SK-N-SH treated with all-trans-retinoic acid at 6 μM for 48 hours (cell line): ENCODE data around the gene RBM24.

Source experiments
- ATAC-seq: fragments of 200-7000 bp; cut with Tn5 transposase; 3 replicates; pipeline ENCODE4 v1.9.1; 2020; ENCODE audit warnings: mild to moderate bottlenecking, moderate library complexity
- ARNTL ChIP-seq: fragments of 450-650 bp; formaldehyde crosslinking; IDR thresholded peaks from 2 replicates; pipeline ENCODE4 v1.5.0; 2020; ENCODE audit warnings: low read depth, mild to moderate bottlenecking, moderate library complexity, borderline replicate concordance
- BACH2 ChIP-seq: fragments of 250-450 bp; sonication (Bioruptor Pico); IDR thresholded peaks from 2 replicates; pipeline ENCODE4 v1.9.0; 2021; ENCODE audit warnings: mild to moderate bottlenecking, borderline replicate concordance
- ESRRG ChIP-seq: fragments of 250-450 bp; sonication (Bioruptor Pico); IDR thresholded peaks from 2 replicates; pipeline ENCODE4 v1.6.1; 2021; ENCODE audit warnings: mild to moderate bottlenecking
- GLIS3 ChIP-seq: fragments of 250-450 bp; sonication (Bioruptor Pico); IDR thresholded peaks from 2 replicates; pipeline ENCODE4 v1.5.0; 2020; ENCODE audit warnings: mild to moderate bottlenecking, moderate library complexity
- ISL1 ChIP-seq: fragments of 250-450 bp; sonication (Bioruptor Pico); IDR thresholded peaks from 2 replicates; pipeline ENCODE4 v2.1.2; 2022; ENCODE audit warnings: mild to moderate bottlenecking, moderate library complexity
- OSR1 ChIP-seq: fragments of 250-450 bp; sonication (Bioruptor Pico); IDR thresholded peaks from 2 replicates; pipeline ENCODE4 v1.8.0; 2022; ENCODE audit warnings: moderate library complexity, mild to moderate bottlenecking, inconsistent platforms
- PPARA ChIP-seq: fragments of 250-450 bp; sonication (Bioruptor Pico); IDR thresholded peaks from 2 replicates; pipeline ENCODE4 v1.5.0; 2020; ENCODE audit warnings: mild to moderate bottlenecking, borderline replicate concordance
- RARB ChIP-seq: fragments of 250-450 bp; sonication (Bioruptor Pico); IDR thresholded peaks from 2 replicates; pipeline ENCODE4 v1.8.0; 2021; ENCODE audit warnings: mild to moderate bottlenecking, moderate library complexity
- SNAI2 ChIP-seq: fragments of 250-450 bp; sonication (Bioruptor Pico); IDR thresholded peaks from 2 replicates; pipeline ENCODE4 v1.5.0; 2020; ENCODE audit warnings: mild to moderate bottlenecking, moderate library complexity
- TCF4 ChIP-seq: fragments of 250-450 bp; sonication (Bioruptor Pico); IDR thresholded peaks from 2 replicates; pipeline ENCODE4 v1.8.0; 2021; ENCODE audit warnings: mild to moderate bottlenecking, moderate library complexity, borderline replicate concordance
- TOX ChIP-seq: fragments of 250-450 bp; sonication (Bioruptor Pico); IDR thresholded peaks from 2 replicates; pipeline ENCODE4 v1.8.0; 2021; ENCODE audit warnings: mild to moderate bottlenecking, moderate library complexity, borderline replicate concordance
- ZC3H10 ChIP-seq: fragments of 250-450 bp; sonication (Bioruptor Pico); IDR thresholded peaks from 2 replicates; pipeline ENCODE4 v1.5.1; 2021; ENCODE audit warnings: mild to moderate bottlenecking, moderate library complexity
- ZFP3 ChIP-seq: fragments of 250-450 bp; sonication (Bioruptor Pico); IDR thresholded peaks from 2 replicates; pipeline ENCODE4 v1.5.0; 2020; ENCODE audit warnings: mild to moderate bottlenecking, moderate library complexity
- ZFP30 ChIP-seq: fragments of 450-650 bp; formaldehyde crosslinking; IDR thresholded peaks from 2 replicates; pipeline ENCODE4 v1.5.0; 2022; ENCODE audit warnings: mild to moderate bottlenecking, moderate library complexity
- ZNF565 ChIP-seq: fragments of 450-650 bp; formaldehyde crosslinking; conservative IDR thresholded peaks from 2 replicates; pipeline ENCODE4 v1.5.0; 2020; ENCODE audit warnings: low read depth, mild to moderate bottlenecking, moderate library complexity
- ZNF70 ChIP-seq: fragments of 450-650 bp; formaldehyde crosslinking; IDR thresholded peaks from 2 replicates; pipeline ENCODE4 v1.5.0; 2020; ENCODE audit warnings: mild to moderate bottlenecking, moderate library complexity
- ZNF8 ChIP-seq: fragments of 450-650 bp; formaldehyde crosslinking; IDR thresholded peaks from 2 replicates; pipeline ENCODE4 v1.5.0; 2020; ENCODE audit warnings: mild to moderate bottlenecking, moderate library complexity
- TF ChIP-seq, protein P1 (sequence below): fragments of 250-450 bp; sonication (Bioruptor Pico); IDR thresholded peaks from 2 replicates; pipeline ENCODE4 v1.5.0; 2020; ENCODE audit warnings: mild to moderate bottlenecking, moderate library complexity
- TF ChIP-seq, protein P2 (sequence below): fragments of 250-450 bp; sonication (Bioruptor Pico); IDR thresholded peaks from 2 replicates; pipeline ENCODE4 v1.8.0; 2020; ENCODE audit warnings: mild to moderate bottlenecking, moderate library complexity, borderline replicate concordance
- TF ChIP-seq, protein P3 (sequence below): fragments of 250-450 bp; sonication (Bioruptor Pico); IDR thresholded peaks from 2 replicates; pipeline ENCODE4 v1.5.1; 2021; ENCODE audit warnings: mild to moderate bottlenecking, moderate library complexity
- TF ChIP-seq, protein P4 (sequence below): fragments of 250-450 bp; sonication (Bioruptor Pico); IDR thresholded peaks from 2 replicates; pipeline ENCODE4 v1.8.0; 2021; ENCODE audit warnings: low read depth, mild to moderate bottlenecking, moderate library complexity, borderline replicate concordance

RBM24 gene

DNA sequence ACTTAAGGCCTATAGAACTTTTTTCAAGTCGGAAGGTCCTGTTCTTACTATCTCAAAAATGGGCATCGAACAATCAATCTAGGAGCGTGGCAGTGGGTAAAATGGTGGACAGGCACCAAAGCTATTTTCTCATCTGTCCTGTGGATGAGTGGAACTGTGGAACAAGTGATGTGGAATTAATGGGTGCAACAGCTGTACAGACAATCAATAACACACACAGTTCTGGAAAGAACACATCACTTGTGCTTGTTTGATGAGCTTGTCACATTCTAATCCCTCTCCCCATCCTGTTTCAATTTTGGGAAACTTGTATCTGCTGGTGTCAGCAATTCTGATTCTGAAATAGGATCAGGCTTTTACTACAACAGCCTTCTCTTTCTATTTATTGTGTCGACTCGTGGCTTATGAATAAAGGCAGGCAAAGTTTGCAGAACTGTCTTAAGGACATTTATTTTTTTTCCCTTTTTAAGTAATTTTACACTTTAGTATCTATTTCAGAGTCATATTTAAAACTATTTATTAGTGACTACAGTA, 11.5 kb downstream of the RBM24 start:
- no peak for ATAC-seq

DNA sequence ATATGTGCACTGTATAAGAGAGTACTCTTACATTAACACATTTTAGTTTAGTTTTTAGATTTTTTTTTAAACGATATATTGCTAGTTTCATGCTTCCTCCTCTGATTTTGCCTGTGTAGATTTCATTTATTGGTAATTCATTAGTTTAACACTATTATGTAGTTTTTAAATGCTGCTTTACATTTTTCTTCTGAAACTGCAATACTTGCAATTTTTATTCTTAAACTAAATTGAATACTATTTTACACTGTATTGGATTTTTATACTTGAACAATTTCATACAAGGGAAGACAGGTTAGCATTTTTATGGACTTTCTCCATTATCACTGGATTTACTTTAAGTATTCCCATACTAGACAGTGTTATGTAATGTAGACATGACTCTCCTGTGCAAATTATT, 12.2 kb downstream of the RBM24 start:
- TF ChIP-seq RARB (no peak), OSR1 (no peak), ZNF565 (CRISPR knock-in tag) (no peak), ARNTL (CRISPR knock-in tag) (no peak), ISL1 (CRISPR knock-in tag) (no peak), TCF4 (CRISPR knock-in tag) (no peak), BACH2 (CRISPR knock-in tag) (no peak)
- TF ChIP-seq, protein P1, sequence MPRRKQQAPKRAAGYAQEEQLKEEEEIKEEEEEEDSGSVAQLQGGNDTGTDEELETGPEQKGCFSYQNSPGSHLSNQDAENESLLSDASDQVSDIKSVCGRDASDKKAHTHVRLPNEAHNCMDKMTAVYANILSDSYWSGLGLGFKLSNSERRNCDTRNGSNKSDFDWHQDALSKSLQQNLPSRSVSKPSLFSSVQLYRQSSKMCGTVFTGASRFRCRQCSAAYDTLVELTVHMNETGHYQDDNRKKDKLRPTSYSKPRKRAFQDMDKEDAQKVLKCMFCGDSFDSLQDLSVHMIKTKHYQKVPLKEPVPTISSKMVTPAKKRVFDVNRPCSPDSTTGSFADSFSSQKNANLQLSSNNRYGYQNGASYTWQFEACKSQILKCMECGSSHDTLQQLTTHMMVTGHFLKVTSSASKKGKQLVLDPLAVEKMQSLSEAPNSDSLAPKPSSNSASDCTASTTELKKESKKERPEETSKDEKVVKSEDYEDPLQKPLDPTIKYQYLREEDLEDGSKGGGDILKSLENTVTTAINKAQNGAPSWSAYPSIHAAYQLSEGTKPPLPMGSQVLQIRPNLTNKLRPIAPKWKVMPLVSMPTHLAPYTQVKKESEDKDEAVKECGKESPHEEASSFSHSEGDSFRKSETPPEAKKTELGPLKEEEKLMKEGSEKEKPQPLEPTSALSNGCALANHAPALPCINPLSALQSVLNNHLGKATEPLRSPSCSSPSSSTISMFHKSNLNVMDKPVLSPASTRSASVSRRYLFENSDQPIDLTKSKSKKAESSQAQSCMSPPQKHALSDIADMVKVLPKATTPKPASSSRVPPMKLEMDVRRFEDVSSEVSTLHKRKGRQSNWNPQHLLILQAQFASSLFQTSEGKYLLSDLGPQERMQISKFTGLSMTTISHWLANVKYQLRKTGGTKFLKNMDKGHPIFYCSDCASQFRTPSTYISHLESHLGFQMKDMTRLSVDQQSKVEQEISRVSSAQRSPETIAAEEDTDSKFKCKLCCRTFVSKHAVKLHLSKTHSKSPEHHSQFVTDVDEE: no peak
- TF ChIP-seq, protein P2, sequence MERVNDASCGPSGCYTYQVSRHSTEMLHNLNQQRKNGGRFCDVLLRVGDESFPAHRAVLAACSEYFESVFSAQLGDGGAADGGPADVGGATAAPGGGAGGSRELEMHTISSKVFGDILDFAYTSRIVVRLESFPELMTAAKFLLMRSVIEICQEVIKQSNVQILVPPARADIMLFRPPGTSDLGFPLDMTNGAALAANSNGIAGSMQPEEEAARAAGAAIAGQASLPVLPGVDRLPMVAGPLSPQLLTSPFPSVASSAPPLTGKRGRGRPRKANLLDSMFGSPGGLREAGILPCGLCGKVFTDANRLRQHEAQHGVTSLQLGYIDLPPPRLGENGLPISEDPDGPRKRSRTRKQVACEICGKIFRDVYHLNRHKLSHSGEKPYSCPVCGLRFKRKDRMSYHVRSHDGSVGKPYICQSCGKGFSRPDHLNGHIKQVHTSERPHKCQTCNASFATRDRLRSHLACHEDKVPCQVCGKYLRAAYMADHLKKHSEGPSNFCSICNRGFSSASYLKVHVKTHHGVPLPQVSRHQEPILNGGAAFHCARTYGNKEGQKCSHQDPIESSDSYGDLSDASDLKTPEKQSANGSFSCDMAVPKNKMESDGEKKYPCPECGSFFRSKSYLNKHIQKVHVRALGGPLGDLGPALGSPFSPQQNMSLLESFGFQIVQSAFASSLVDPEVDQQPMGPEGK (CRISPR knock-in tag): no peak
- no peak for ATAC-seq

More for the DNA sequence above, 11.5 kb downstream of the RBM24 start:
- no peak for TF ChIP-seq ISL1 (CRISPR knock-in tag)
- TF ChIP-seq ZNF8 (CRISPR knock-in tag): no peak
- no peak for TF ChIP-seq TOX (CRISPR knock-in tag)
- no peak for TF ChIP-seq ESRRG
- TF ChIP-seq, protein P2 (CRISPR knock-in tag): no peak
- TF ChIP-seq ZC3H10 (CRISPR knock-in tag): no peak
- TF ChIP-seq, protein P3, sequence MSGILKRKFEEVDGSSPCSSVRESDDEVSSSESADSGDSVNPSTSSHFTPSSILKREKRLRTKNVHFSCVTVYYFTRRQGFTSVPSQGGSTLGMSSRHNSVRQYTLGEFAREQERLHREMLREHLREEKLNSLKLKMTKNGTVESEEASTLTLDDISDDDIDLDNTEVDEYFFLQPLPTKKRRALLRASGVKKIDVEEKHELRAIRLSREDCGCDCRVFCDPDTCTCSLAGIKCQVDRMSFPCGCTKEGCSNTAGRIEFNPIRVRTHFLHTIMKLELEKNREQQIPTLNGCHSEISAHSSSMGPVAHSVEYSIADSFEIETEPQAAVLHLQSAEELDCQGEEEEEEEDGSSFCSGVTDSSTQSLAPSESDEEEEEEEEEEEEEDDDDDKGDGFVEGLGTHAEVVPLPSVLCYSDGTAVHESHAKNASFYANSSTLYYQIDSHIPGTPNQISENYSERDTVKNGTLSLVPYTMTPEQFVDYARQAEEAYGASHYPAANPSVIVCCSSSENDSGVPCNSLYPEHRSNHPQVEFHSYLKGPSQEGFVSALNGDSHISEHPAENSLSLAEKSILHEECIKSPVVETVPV (CRISPR knock-in tag): no peak
- no peak for TF ChIP-seq ZFP30 (CRISPR knock-in tag)
- TF ChIP-seq ZNF565 (CRISPR knock-in tag): no peak
- TF ChIP-seq RARB: no peak
- TF ChIP-seq SNAI2 (CRISPR knock-in tag): no peak
- TF ChIP-seq GLIS3: no peak
- TF ChIP-seq, protein P1: no peak

DNA sequence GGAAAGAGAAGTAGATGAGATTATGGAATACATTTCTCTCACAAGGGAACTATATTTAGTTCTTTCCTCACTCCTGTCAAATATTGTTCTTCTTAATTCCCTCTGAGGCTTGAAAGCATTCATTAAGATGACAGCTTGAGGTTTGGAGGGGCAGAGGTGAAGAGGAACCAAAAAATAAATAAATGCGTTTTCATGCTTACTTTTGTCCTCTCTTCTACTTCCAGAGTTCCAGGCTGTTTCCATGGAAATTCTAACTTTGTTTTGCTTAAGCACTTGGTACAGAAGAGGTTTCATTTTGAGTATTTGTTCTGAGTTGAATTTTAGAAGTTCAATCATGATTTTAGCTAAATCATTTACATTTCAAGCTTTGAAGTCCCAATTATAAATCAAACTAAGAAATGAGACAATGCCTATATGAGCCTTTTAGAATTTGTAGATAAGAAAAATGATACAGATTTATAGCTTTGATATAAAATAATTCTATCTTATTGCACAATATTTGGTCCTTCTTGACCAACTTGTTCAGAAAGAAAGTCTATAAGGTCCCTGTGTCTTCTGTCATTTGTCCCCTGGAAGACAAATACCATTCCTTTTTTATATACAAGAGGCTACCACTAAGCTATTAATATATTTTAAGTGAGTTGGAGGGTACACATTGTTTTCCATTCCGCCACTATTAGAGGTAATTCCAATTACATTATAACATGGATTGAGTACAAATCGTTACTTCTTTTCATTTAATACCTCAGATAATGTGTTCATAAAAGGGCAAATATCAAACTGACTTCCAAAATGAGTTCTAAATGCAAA, 16.3 kb downstream of the RBM24 start:
- ATAC-seq: peak; percentile 38; the same call in 1 of the 3 replicates
- TF ChIP-seq, protein P3 (CRISPR knock-in tag): no peak
- TF ChIP-seq SNAI2 (CRISPR knock-in tag): no peak
- no peak for TF ChIP-seq ZNF8 (CRISPR knock-in tag)
- no peak for TF ChIP-seq ZFP3 (CRISPR knock-in tag)
- no peak for TF ChIP-seq PPARA (CRISPR knock-in tag)
- TF ChIP-seq, protein P4, sequence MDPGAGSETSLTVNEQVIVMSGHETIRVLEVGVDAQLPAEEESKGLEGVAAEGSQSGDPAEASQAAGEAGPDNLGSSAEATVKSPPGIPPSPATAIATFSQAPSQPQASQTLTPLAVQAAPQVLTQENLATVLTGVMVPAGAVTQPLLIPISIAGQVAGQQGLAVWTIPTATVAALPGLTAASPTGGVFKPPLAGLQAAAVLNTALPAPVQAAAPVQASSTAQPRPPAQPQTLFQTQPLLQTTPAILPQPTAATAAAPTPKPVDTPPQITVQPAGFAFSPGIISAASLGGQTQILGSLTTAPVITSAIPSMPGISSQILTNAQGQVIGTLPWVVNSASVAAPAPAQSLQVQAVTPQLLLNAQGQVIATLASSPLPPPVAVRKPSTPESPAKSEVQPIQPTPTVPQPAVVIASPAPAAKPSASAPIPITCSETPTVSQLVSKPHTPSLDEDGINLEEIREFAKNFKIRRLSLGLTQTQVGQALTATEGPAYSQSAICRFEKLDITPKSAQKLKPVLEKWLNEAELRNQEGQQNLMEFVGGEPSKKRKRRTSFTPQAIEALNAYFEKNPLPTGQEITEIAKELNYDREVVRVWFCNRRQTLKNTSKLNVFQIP: no peak
- TF ChIP-seq ZNF70 (CRISPR knock-in tag): no peak
- TF ChIP-seq TOX (CRISPR knock-in tag): no peak
